ENCODE data around the gene TMTC1.

The TMTC1 gene

DNA sequence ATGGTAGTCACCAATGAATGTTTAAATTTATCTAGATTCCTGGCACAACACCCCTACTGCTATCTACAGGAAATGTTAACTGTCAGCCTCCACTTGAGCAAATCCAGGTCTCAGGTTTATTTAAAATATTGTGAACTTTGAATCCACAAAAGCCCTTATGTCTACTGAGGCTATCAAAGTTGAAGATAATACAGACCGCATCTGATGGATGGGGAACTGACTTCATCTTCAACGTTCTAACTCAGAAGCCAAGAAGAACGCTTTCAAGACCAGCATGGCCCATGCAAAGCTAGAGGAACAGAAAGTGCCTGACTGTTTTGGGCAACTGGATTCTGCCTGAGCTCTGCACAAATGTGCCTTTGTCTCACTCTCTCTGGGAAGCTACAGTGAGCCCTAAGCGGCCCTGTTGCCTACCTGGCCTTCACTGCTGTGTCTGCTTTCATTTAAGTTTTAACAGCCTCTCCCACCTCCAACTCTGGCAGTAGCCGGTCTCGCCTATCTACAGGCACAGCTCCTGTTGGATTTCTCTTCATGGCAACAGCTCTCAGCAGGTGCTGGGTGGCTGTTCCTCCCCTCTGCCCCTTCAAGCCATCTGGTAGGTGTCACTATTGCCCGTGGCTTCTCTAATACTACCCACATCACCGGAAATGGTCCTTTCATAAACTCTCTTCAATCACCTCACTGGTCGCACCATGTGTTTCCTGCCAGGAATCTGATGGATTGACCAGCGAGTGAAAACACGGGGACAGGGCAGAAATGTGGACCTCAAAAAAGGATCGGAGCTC is 174.1 kb downstream of the TMTC1 start:
- no peak for DNase-seq

DNA sequence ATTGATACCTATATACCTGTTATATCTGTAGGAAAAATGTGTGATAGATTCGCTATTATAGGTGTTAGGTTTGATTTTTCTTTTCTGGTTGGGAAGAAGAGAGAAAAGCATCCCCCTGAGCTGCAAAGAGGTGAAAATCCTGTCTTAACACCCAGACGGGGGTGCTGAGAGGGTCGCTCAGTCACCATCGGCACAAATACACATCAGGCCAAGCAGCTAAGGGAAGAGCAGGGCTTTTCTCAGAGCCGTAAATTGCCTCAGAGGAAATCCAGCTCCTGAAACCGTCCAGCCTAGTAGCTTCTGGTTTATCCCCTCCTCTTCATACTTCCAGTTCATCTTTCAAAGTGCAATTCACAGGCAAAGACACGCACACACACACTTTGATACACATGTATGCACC is 175.2 kb downstream of the TMTC1 start:
- DNase-seq = no peak

DNA sequence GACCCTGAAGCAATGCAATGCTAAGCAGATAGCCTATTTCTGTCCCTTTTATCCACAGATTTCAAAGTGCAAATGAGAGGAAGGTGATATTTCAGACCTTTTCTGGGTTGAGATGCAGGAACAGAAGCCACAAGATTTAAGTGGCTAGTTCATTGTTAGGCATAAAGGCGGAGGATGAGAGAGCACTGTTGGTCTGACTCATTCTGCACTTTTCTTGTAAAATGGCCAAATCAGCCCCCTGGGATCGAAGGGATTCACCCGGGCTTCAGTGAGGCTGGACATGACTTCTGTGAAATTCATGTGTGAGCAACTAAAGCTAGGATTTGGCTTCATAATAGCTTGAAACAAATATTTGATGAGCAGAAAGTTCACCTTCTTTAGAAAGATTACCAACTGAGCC is 184.4 kb downstream of the TMTC1 start:
- no peak for DNase-seq

DNA sequence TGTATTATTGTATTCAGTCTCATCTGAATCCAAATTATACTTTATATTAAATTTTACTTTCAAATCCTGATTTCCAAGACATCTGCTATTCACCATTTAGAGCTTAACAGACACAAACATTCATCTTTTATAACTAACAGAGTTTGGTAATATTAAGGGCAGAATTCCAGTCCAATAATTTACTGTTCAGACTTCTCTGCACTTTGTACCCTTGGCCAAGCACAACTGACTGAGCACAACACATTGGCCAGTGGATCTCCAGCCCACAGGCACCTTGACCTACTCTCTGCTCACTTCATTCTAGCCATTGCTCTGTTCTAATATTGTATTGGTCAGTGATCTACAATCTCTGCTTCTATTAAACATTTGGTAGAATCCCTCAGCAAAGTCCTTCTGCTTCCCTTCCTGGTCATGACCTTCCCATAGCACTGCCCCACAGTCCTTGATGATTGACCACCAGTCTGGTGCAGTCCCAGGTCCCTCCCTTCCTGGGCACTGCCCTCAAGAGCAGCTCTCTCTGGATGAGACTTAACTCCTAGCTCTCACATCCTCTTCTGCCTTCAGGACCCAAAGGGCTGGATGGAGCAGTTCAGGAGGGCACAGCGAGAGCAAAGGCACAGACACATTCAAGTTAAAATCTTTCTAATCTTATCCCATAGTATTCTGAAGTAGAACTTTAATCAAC is 188.5 kb downstream of the TMTC1 start:
- no peak for DNase-seq

DNA sequence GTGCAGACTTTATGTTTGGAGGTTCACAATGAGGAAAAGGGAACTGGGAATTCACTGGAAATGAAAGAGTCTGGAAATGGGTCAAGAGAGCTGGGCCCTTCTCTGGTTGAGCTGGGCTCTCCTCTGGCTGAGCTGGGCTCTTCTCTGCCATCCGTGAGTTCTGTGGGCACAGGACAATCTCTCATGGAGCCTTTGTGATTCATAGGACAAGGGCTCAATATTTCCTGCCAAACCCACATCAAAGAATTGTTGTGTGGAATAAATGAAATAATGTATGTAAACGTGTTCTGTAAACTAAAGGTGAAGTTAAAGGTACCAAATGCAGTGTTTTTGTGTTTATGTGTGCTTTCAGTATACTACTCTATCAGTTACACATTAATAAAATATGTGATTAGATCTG is 190.7 kb downstream of the TMTC1 start:
- no peak for DNase-seq

DNA sequence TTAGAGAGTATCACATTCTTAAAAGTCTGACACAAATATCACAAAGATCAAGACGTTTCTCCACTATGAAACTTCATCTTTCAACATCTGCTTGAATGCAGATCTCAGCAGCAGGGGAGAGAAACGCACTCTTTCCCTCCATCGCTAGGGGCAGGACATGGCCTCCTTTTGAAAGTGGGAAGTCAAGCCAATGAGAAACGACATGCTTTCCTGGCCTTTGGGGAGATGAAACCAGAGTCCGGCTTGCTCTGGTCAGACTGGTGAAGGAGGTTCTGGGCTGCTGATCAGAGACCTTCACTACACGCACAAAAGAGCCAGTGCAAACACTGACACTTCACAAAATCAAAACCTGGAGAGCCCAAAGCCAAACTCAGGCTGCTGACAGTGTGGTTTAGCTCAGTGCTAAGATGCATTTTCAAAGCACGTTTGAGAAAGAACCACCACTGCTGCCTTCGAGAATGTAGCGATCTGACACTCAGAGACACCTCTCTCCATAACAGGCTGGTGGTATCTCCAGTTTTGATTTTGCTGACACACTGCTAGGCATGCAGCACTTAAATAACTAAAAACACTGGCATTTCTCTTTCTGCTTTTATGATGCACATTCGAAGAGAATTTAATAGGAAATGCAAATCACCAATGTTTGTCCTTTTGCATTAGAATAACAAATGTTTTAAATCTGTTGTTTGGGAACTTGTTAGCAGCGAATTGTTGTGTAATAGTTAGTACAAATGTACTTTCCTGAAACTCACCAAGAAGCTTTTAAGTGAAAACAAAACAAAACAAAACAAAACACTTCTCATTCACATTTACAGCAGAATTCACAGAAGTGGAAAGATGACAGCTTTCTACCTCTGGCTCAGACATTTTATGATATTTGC is 192.4 kb downstream of the TMTC1 start:
- no peak for DNase-seq

DNA sequence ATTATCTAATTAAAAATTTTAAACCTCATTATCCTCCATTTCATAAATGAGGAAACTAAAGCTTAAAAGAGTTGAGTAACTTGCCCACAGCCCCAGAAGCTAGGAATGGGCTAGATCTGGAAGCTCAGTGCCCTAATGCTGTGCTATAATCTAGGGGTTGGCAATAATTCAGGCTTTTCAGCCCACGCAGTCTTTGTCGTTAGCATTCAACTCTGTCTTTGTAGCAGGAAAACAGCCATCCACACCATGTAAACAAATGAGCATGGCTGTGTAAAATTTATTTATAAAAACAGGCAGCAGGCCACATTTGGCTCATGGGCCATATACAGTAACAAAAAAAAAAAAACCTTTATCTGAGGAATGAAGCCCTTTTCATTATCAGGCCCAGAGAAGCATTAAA is 193.9 kb downstream of the TMTC1 start:
- no peak for DNase-seq

DNA sequence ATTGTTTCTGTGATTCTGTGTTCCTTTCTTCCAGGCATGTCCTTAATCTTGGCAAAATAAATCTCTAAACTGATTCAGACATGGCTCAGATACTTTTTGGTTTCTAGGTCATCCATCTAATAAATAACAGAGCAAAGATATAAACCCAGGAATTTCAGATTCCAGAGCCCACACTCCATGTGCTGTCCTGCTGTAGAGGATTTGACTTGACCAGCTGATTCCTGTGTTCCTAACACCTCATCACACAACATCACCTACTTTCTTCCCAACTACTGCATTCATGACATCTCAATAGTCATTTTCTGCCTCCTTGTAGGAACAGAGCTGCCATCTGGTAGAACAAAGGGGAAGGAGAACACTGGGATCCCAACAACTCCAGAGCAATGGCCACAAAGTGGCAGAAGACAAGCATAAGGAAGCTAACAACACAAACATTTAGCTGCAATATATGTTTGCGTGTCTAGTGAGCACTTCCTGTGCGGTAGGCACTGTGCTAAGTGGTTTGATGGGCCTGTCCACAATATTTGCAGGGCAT is 194.4 kb downstream of the TMTC1 start:
- DNase-seq = no peak

DNA sequence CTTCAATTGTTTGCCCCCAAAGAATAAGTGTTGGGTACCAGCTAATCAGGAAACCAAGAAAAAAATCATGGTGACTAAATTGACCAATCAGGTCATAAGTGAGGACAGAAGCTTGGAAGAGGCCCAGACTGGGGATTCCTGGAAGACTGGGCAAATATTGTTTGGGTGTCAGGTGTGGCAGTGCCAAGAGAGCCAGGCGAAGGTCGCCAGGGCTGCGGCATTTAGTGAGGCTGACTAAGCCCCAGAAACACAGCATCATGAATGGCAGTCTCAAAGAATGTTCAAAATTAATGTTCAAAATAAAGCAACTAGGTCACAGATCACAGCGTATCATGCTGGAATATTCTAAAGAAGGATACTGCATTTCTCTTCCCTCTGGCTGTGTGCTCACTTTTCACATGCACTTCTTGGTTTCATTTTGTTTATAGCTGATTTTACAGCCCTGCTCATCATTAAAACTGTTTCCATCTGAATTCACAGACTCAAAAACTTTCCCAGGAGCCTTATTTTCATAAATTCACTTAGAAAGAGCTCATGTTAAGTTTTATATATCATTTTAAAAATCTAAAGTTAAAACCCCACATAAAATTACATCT is 201.0 kb downstream of the TMTC1 start:
- no peak for DNase-seq

DNA sequence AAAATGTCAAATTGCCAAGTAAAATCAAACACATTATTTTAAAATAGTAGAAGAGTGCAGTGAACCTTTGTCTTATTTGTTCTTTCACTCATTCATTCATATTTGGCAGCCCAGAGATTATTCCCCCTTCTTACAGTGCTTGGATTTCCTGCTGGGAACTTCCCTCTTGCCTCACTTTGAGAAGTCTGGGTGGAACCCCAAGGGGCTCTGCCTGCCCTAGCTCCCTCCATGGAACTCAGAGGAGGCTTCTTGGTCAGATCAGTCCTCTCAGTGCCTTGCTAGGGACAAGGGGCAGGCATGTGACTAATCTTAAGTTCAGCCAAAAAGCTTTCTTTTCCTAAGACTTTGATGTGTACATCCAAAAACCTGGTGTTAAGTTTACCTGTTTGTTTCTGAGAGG is 201.6 kb downstream of the TMTC1 start:
- DNase-seq = no peak

DNA sequence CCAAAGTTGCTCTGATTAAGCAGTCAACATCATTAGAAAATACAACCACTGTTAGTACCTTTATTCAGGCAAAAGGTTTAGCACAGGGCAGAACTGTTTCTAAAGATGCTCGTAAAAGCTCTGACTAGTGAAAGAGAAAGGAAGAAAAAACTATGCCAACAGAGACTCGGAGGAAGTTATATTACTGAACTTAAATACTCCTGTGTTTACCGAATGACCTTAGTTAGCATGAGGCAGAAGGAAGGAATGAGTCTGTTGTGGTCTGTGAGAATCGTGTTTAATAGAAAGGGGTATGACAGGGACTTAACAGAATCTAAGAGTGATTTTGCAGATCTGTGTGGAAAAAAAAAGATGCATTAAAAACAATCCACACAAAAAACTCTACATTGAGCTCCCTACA is 202.1 kb downstream of the TMTC1 start:
- no peak for DNase-seq

DNA sequence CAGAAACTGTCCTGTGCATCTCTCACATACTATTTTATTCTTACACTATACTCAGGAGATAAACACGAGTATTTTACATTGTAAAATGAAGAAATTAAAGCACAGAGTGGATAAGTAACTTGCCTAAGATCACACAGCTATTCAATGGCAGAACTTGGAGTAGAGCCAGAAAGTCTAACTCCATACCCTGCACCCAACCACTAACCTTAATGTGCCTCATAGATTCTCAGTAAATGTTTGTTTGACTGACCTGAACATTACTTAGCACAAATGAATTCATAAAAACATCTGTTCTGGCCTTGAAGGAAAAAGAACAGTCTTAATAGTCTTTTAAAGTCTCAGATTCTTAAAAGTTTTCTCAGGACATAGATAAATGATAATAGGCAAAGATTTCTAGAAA is 202.8 kb downstream of the TMTC1 start:
- DNase-seq = no peak

DNA sequence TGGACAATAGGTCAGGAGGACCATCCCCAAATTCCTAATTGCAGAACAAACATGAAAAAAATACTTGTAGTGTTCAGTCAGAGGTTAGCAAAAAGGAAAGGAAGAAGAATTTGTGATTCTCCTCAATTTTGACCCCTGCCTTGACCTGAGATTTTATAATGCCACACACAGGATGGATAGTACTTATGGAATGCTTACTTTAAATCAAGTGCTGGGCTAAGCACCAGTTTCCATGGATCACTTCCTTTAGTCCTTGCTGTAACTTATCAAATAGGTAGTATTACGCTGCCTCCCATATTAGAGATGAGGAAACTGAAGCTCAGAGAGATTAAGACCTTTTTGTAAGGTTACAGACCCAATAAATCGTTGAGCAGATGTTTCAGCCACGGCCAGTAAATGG is 205.0 kb downstream of the TMTC1 start:
- no peak for DNase-seq

DNA sequence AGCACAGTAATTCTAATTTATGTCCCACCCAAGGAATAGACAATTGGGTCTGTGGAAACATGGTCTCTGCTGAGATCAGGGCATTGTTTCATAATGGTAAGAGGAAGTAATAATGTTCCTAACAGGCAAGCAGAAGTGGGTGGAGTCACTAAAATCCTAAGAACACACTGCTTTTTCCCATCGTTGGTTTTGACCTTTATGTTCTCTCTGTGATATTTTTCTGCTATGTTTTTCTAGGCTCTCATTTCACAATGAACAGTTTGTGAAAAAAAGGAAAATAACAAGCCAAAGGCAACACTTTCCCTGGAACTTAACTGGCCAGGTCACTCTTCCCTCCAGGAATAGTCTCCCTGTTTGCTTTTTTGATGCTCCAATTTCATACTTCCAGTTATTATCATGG is 205.7 kb downstream of the TMTC1 start:
- DNase-seq = no peak

DNA sequence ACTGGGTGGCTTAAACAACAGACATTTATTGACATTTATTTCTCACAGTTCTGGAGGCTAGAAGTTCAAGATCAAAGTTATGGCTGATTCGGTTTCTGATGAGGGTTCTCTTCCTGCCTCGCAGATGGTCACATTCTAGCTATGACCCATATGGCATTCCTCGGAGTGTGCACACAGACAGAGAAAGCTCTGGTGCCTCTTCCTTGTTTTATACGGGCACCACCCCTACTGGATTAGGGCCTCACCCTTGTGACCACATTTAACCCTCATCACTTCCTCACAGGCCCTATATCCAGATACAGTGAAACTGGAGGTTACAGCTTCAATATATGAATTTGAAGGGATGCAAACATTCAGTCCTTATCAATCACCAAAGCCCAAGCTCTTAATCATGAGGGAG is 209.2 kb downstream of the TMTC1 start:
- no peak for DNase-seq

DNA sequence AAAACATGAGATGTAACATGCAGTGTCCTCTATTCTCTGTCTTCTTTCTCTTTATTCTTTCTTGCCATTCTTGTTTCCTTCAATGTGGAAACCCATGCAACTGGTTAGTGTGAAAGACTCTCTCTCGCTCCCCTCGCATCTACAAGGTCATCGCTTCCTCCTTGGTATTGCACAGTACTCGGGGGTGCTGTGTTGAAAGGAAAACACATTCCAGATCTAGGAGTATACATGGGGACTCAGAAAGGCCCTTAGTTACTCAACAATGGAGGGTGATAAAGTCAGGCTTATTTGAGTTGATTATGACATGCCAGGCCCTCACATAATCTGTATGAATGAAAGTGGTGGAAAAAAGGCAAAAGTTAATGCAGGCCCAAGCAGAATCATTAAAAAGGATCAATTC is 210.8 kb downstream of the TMTC1 start:
- no peak for DNase-seq

DNA sequence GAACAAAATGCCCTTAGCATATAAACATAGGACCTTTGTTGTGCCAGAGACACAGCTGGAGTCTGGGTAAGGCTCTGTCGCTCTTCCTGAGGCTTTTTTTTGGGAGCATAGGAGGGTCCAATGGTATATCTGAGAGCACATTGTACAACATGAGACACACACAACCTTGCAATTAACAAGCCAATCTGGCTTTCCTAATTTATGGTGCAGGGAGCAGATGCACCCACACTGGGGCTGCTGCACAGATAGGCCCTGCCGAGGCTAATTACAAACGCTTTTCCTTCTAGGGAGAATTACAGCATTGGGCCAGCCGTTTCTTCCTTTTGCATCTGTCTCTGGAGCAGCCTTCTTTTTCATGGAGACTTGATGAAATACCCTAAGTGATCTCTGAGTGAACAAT is 211.3 kb downstream of the TMTC1 start:
- no peak for DNase-seq

DNA sequence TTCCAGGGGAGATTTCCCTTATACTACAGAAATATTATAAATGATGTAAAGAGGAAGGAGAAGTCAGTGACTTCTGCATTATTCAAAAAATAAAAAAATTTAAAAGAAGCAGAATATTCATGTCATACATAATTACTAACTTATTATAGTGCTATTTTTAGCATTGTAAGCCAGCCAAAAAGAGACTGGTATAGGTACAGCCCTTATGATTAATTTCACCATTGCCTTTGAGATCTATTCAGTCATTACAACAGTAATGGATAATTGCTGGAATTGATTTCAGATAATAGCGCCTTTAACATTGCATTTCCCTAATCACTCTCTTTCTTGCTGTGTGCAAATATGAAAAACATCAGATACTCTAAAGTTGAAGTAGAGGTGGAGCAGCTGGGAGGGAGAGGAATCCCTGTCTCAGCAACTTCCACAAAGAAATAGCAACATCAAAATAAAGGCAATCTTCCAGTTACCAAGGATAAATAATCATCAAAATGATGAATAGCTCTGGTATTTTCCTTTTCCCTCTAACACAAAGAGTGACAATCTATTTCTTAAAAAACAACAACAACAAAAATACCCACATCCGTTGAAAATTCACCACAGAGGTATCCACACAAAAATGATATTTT is 214.5 kb downstream of the TMTC1 start:
- no peak for DNase-seq

DNA sequence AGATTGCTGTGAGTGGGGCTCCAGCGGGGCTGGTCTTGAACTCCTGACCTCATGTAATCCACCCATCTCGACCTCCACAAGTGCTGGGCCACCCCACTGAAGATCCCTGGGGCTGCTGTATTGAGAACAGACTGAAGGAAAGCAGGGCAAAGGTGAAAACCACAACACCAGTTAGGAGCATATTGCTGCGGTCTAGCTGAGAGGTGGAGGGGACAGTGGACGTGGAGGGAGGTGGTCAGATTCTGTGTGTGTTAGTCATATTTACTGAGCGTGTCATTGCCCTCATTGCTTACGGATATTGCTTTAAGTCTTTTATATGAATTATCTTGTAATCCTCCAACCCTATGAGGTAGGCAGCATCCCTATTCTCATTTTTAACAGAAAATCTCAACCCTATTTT is 217.3 kb downstream of the TMTC1 start:
- no peak for DNase-seq

DNA sequence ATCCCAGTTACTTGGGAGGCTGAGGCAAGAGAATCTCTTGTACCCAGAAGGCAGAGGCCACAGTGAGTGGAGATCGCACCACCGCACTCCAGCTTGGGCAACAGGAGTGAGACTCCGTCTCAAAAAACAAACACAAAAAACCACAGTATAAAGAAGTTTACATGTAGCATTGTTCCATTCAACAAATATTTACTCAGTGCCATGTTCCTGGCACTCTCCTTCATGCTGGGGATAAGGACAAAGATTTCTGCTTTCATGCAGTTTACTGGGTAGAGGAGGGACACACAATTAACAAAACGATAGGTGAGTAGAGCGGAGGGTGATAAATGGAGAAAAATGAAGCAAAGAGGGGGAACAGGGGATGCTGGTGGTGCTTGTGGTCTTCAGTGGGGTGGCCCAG is 218.0 kb downstream of the TMTC1 start:
- no peak for DNase-seq

DNA sequence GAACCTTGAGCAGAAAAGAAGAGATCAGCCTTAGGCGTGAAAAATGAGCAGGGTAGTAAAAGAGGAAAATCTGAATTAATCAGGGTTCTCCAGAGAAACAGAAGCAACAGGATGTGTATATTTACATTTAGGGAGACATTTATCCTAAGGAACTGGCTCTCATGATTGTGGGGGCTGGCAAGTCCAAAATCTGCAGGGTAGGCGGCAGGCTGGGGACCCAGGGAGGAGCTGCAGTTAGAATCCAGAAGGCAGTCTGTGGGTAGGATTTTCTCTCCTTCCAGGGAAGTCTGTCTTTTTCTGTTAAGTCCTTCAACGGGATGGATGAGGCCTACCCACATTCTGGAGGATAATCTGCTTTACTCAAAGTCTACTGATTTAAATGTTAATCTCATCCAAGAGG is 218.8 kb downstream of the TMTC1 start:
- DNase-seq = no peak

DNA sequence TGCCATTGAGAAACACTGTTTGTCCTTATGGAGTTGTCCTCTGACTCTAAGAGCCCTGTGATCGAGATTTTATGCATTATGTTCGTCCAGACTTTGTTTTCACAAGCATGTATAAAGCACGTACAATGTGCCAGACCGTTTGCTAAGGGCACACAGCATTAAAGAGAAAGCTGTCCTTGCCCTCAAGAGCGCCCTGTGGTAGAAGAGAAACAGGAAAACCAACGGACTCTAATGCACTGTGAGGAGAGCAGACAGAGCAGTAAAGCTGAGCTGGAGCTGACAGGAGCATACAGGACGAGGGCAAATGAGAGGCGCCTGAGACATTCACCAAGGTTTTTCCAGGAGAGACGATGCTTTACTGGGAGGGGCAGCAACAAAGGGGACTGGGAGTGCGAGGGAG is 220.1 kb downstream of the TMTC1 start:
- DNase-seq = no peak

DNA sequence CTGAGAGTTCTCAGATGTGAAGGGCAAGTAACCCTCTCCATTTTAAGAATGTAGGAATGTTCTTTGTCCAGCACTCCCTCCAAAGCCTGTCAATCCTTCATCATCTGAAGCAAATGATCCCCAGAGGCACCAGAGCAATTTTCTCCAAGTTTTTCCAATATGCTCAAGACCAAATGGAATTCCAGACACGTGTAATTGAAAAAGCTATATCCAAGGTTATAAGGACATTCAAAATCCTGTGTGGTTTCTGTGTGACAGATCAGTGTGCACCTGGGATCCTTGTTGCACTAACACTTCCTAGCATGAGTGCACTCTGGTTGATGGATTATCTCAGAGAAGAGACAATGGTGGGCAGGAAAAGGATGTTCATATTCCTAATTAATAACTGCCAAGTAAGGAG is 220.7 kb downstream of the TMTC1 start:
- no peak for DNase-seq

Measured in activated CD4-positive, CD25-positive, alpha-beta regulatory T cell treated with anti-CD3 and anti-CD28 coated beads, Interleukin-2, amount 50 U/mL, for 72 hours (primary cell).